Bone marrow (tissue), 2 donors: ENCODE measurements around the gene FGFR3.
"Not testable (repeated sequence)": the region's sequence is repeated elsewhere in the genome, so short reads cannot be mapped to it uniquely, and the experiment has no call there.

Experiments
- DNase-seq, 2 donors: peaks; one replicate each; lab custom pipeline; 2025; lab: John Stamatoyannopoulos, UW

Gene FGFR3

GRCh38 chr4:1819284-1819683 is 26.2 kb downstream of the FGFR3 start:
- DNase-seq = no peak

- DNase-seq = no peak
Observed at GRCh38 chr4:1819816-1820215, 26.7 kb downstream of the FGFR3 start.

GRCh38 chr4:1821679-1822567 is 28.8 kb downstream of the FGFR3 start:
- no peak for DNase-seq

- no peak for DNase-seq
Observed at GRCh38 chr4:1822568-1823544, 29.8 kb downstream of the FGFR3 start.

- no peak for DNase-seq
Observed at GRCh38 chr4:1823545-1823932, 30.4 kb downstream of the FGFR3 start.

GRCh38 chr4:1824746-1825145 is 31.7 kb downstream of the FGFR3 start:
- no peak for DNase-seq

- DNase-seq = no peak
Observed at GRCh38 chr4:1825326-1825725, 32.2 kb downstream of the FGFR3 start.

- no peak for DNase-seq
Observed at GRCh38 chr4:1826531-1827350, 33.6 kb downstream of the FGFR3 start.

GRCh38 chr4:1830234-1830633 is 37.1 kb downstream of the FGFR3 start:
- DNase-seq = no peak

- no peak for DNase-seq
Observed at GRCh38 chr4:1830642-1831228, 37.6 kb downstream of the FGFR3 start.

- DNase-seq = no peak
Observed at GRCh38 chr4:1831331-1831730, 38.2 kb downstream of the FGFR3 start.

GRCh38 chr4:1832690-1833089 is 39.6 kb downstream of the FGFR3 start:
- DNase-seq = no peak

- no peak for DNase-seq
Observed at GRCh38 chr4:1833307-1834046, 40.4 kb downstream of the FGFR3 start.

GRCh38 chr4:1834047-1834775 is 41.1 kb downstream of the FGFR3 start:
- DNase-seq = no peak

GRCh38 chr4:1835836-1836235 is 42.7 kb downstream of the FGFR3 start:
- DNase-seq = not testable (repeated sequence)

- DNase-seq = no peak
Observed at GRCh38 chr4:1836650-1837049, 43.6 kb downstream of the FGFR3 start.

- DNase-seq = no peak
Observed at GRCh38 chr4:1837069-1837468, 44.0 kb downstream of the FGFR3 start.

GRCh38 chr4:1839282-1839681 is 46.2 kb downstream of the FGFR3 start:
- no peak for DNase-seq

- no peak for DNase-seq
Observed at GRCh38 chr4:1841201-1841886, 48.3 kb downstream of the FGFR3 start.

- DNase-seq = no peak
Observed at GRCh38 chr4:1841887-1842210, 48.8 kb downstream of the FGFR3 start.
